GM23338 (cell line): Measurements from ENCODE around the gene LINC00632.

Source experiments
- EZH2 ChIP-seq: fragments of 200-600 bp; sonication (generic); IDR thresholded peaks from one replicate; pipeline ENCODE4 v1.8.0; 2017; ENCODE audit warnings: antibody characterized with exemption, mild to moderate bottlenecking, low read depth; ENCODE audit not compliant: unreplicated experiment
- TF ChIP-seq, protein P1 (sequence below), 2 experiments: fragments of 200-600 bp in 1 of 2; sonication (generic) in 1 of 2; conservative IDR thresholded peaks; 2 replicates each; pipeline versions ENCODE4 v1.5.1 to v1.6.1; 2016 to 2017; ENCODE audit warnings: antibody characterized with exemption in 2 of 2, low read depth in 2 of 2, mild to moderate bottlenecking in 2 of 2, moderate library complexity in 1 of 2

DNA sequence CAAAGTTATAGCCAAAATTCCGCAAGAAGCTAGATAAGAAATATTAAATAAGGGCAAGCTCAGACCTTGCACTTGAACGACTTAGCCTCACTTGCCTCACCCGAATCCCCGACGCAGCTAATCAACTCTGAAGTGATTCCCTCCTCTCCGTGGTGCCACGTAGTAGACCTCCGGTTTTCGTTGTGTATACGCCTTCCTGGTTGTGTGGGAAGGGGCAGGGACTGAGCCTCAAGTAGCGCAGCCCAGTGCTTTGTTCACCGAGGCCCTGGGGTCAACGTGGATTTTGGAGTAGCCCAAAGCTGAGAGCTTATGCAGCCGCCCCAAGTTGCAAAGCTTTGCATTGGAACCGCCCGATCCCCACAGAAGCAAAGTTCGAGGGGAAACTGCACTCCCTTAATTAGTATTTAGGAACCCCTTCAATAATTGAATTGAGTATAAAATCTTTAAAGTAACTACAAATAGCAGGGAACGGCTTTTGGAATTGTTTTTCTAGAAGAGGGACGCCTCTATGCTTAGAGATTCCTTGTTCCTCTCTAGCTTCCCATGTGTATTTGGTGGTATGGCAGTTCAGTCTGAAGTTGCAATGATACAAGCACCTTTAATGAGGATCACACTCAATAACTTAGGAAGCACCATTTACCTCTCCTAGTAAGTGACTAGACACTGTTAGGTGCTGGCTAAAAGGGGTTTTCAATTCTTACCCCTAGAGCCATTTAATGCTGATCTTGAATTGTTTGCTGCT lies 55.7 kb downstream of the LINC00632 start:
- TF ChIP-seq, protein P1, sequence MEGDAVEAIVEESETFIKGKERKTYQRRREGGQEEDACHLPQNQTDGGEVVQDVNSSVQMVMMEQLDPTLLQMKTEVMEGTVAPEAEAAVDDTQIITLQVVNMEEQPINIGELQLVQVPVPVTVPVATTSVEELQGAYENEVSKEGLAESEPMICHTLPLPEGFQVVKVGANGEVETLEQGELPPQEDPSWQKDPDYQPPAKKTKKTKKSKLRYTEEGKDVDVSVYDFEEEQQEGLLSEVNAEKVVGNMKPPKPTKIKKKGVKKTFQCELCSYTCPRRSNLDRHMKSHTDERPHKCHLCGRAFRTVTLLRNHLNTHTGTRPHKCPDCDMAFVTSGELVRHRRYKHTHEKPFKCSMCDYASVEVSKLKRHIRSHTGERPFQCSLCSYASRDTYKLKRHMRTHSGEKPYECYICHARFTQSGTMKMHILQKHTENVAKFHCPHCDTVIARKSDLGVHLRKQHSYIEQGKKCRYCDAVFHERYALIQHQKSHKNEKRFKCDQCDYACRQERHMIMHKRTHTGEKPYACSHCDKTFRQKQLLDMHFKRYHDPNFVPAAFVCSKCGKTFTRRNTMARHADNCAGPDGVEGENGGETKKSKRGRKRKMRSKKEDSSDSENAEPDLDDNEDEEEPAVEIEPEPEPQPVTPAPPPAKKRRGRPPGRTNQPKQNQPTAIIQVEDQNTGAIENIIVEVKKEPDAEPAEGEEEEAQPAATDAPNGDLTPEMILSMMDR (conservative IDR thresholded peaks at IDR 0.05; ENCODE audit: low read depth in 2 of 2) = no peak
- TF ChIP-seq EZH2 = no peak
